GM18951 (cell line): Measurements from ENCODE around the gene VTI1A.

Source experiments
- POLR2A ChIP-seq: IDR thresholded peaks from 4 replicates; pipeline ENCODE4 v1.6.1; 2011; ENCODE audit warnings: mild to moderate bottlenecking; ENCODE audit not compliant: insufficient read length, insufficient read depth; ENCODE audit errors: extremely low read depth
- in situ Hi-C: fragments of 300-500 bp; cut with MboI; formaldehyde crosslinking; loops from one replicate; pipeline ENCODE4 v1.12.0; 2022; ENCODE audit warnings: low sequenced_read_pairs, mixed read lengths, inconsistent platforms; ENCODE audit not compliant: unreplicated experiment

The VTI1A gene

DNA sequence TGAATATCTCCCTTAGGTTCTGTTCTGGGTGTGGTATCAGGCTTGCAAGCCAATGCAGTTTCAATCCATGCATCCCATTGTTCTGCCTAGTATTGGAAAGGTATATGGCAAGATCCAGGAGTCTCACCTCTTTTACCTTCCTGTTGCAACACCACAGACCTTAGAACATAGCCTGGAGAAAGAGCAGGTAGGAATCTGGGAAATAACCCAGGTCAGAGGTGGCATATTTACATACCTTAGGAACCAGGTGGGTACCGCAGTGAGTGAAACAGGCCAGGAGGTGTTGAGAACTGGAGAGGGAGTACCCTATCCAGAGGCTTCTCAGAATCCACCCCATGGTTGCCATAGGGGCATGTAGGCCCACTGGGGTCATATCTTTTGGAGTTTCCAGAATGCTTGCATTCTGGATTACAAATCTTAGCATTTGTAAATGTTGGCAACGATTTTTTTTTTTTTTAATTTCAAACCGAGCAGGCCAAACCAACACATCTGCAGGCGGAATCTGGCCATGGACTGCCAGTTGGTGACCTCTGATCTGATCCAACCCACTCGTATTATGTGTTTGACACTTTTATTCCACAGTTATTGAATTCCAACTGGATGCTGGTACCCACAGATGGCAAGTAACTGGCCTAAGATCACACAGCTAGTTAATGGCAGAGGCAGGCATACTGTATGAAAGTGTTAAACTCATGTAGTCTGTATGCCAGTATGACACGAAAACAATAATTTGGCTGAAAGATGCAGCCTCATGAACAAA is 322.8 kb downstream of the VTI1A start:
- in situ Hi-C loops = no loop called here
- TF ChIP-seq POLR2A = no peak

DNA sequence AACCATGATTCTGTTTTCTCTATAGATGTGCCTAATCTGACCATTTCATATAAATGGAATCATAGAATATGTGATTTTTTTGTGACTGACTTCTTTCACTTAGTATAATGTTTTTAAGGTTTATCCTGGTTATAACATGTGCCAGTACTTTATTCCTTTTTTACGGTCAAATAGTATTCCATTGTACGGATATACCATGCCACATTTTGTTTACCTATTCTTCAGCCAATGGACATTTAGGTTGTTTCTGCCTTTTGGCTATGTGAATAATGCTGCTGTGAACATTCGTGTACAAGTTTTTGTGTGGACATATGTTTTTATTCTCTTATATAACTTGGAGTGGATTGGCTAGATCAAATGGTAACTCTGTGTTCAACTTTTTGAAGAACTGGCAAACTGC is 324.7 kb downstream of the VTI1A start:
- TF ChIP-seq POLR2A = no peak
- in situ Hi-C loops = no loop called here

DNA sequence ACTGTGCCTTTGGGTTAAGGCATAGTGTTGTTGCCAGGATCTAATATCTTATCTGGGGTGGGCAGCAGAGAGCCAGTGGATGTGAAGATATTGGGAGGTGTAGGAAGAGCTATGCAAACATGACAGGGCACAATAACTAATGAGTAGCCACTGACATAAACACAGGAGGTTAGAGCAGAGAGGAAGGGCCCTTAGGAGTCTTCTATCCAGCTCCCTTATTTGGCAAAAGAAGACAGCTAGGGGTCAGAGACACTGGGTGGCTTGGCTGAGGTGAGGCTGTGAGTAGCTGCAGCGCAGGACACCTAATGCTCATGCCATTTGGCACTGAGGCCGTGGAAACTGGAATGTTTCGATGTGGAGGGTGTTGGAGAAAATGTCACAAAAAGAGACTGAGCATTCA is 326.8 kb downstream of the VTI1A start:
- no peak for TF ChIP-seq POLR2A
- in situ Hi-C loops = no loop called here

DNA sequence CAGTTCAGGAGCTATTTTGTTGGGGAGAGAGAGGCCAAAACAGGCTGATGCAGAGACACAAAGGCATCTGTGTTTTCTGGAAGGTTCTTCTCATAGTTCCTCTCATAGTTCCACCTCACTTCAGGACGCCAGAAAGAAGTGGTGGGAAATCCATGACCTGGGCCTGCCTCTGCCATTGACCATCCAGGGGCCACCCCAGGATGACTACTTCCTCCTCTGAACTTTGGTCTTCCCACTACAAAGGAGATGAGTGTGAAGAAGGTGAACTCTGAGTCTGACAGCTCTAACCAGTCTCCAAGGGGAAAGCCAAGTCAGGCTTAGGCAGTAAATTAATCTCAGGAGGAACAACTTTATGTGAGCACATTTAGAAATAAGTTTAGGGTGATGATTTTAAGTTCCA is 327.2 kb downstream of the VTI1A start:
- in situ Hi-C loops = no loop called here
- no peak for TF ChIP-seq POLR2A

DNA sequence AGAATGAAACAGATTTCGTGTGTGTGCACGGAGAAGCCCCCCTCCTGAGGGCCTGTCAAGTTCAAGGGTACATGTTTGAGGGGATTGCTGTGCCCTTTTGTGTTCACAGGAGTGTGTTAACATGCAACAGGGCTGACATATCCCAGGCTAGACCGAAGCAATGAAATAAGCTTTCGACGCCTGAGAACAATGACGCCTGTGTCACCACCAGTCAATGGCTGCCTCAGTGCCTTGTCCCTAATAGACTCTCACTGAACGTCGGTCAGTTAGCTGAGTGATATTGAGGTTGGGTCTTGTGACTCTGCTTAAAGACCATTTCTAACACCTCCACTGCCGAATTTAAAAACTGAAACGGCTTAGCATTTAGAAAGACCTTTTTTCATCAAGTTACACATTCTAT is 327.8 kb downstream of the VTI1A start:
- in situ Hi-C loops = no loop called here
- TF ChIP-seq POLR2A = no peak

DNA sequence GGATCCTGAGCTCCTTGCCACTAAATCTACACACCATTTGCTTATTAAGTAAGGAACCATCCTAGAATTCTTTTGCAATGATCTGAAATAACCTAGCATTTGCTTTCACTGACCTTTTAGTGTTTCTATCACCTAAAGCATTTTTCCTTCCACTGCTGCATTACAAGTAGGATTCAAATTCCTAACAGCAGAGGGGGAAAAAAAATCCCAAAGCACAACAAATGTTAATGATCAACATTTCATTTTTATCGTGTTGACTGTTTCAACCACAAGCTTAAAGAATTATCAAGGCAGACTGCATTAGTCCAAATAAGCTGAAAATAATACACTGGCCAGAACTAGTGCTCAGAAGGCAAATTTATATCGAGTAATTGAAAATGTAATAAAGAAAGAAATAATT is 328.4 kb downstream of the VTI1A start:
- no peak for TF ChIP-seq POLR2A
- in situ Hi-C loops = no loop called here

DNA sequence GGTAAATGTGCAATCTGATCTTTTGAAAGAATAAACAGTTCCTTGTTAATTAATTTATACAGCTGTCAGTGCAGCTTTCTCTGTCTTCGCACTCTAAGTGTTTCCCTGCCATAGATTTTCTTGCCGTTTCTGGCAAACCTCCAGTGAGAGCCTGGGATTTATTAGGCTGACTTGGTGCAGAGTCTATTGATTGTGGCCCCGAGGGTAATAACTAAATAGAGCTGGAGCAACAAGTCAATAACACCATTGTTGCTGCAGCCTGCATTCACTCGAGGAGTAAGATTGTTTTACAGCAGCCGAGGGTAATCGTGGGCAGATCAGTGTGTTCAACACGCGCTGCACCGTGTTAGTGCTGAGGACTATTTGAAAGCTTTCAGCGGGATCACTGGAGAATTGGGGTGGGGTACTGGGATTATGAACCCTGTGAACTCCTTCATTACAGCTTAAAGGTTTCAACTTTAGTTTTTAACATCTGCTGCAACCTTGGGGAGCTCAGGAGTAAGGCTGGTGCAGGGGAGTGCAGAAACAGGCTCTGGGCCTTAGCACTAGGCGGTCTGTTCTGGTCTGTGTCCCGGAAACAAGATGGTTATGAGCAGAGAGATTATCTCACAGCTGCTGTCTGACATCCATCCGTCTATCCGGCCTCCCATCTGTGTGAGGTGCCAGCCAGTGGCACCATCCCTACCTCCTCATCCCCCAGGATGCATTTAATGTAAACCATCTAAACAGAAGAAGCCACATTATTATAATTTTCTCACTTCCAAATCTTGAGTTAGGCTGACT is 329.1 kb downstream of the VTI1A start:
- TF ChIP-seq POLR2A = no peak
- in situ Hi-C loops = no loop called here

DNA sequence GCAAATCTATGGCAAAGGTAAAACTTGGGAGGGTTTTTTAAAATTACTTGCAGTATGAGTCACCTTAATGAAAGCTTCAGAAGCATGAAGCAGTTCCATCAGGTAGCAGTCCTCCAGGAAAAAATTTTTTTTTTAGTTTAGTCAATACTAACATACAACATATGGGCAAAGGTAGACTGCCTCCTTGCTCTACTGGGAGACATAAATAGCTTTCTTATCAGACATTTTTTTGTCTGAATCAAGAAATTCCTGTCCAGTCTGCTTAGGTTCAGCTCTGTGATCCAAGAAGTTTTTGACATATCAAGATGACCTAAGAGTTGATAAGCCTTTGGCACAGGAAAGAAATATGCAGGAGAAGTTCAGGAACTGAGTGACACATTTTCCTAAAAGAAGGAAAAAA is 331.6 kb downstream of the VTI1A start:
- TF ChIP-seq POLR2A = no peak
- in situ Hi-C loops = no loop called here

DNA sequence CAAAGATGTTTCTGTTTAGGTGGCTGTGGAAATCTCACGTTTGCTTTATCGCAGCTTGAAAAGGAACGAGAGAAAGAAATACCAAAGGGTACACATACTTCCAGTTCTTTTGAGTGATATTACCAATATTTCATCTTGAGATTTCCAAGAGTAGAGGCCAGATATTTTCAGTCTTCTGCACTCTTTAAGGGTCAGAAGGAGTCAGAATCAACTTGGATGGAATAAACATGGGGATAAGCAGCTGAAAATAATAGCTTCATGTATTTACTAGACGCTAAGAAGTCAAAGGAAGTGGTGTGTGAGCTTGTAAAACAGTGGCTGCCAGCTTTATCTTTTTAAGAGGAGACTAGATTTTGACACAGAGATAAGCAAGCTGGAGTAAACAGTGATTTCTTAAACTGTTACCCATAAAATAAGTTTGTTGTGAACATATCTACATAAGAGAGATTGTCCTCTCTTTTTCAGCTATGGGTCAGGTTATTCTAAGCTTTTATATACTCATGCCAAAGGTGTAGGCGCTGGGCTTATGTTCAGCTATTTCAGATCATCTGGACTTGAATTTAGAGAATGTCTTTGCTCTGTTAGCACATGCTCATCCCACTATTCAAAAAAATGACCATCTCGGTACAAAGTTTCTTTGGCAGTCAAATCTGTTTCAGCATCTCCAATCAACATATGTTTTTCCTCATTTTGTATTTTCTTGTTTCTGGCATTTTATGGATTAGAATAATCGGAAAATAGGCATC is 332.2 kb downstream of the VTI1A start:
- in situ Hi-C loops = no loop called here

DNA sequence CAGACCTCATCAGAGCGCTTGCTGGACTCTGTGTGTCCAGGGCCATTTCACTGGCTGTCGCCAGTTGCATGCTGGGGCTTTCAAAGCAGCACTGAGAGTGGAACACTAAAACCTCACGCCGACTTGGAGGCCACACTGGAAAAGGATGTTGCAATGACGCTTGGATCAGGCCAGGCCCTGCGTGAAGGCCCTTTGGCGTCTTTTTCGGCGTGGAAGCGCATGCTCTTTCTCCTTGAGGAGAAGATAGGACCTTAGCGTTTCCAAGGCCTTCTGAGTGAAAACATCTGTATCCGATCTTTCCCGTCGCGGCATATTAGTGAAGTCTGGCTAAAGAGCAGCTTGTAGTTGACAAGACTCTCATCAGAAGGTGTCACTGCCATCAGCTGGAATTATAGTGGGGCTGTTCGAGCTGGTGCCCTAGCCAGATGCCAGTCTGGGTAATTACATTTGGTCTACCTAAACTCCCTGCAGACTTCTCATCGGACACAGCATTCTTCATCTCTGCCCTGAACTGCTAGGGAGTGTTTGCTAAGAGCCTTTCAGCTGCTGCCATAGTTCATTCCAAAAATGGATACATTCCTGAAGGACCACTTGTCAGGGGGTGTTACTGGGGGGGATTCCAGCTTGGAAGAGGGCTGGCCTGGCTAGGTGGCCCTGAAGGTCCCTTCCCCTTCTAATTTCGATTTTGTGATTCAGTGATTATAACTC is 335.3 kb downstream of the VTI1A start:
- in situ Hi-C loops = no loop called here
- no peak for TF ChIP-seq POLR2A

More for the DNA sequence above, 332.2 kb downstream of the VTI1A start:
- no peak for TF ChIP-seq POLR2A

DNA sequence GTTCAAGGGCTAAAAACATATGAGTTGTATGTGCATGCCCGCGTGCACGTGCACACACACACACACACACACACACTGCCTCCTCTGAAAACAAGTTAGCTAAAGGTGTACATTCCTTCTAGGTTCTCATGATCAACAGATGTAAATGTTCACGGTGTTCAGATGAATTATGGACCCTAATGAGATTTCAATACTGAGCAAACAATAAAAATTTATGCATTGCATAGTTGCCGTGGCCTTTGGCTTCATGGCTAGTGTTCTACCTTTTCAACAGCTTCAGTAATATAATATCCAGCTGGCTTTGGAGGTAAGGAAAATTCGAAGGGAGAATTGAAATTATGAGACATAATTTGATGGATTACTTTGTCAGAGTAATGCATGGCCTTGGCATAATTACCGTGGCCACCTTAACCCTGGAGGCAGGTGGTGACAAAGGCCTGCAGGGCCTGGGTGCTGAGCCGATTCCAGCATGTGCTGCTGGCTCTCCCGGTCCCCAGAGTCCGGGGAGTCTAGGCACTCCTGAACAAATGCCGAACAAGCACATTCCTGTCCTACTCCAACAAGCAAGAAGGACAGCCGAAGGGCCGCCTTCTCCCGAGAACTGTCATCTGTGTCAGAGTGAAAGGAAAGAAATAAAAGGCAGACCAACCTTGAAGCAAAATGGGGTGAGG is 336.5 kb downstream of the VTI1A start:
- no peak for TF ChIP-seq POLR2A
- in situ Hi-C loops = no loop called here

DNA sequence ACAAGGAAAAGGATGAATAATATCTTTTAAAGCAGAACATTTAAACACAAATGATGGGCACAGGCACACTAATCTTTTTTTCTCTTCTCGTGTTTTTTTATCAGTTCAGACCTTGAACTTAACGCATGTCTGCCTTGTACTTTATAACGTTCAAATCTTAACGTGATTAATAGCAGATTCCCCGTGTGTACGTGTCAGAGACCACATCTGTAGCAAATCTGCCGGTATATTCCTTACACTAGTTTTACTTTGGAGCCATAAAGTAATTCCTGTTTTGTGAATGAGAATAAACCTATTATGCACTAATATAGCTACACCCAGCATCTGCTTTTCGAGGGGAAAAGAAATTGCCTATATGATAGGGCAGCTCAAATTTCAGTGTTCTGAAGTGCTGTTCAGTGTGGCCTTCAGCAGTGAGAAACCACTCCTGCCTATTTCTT is 337.0 kb downstream of the VTI1A start:
- TF ChIP-seq POLR2A = no peak
- in situ Hi-C loops = no loop called here
